Neural cell (in vitro differentiated cells): Measurements from ENCODE around the gene CREB3L1. TPM values are rescaled to one million over a fixed set of nuclear protein-coding genes. Genes with fewer than 3 reads are reported as not detected.

ENCODE experiments used
- H2AFZ ChIP-seq: fragments of 200-600, 300-800 bp; sonication (generic), shearing (Covaris generic); 2 replicates; pipeline ENCODE4 v1.6.0; 2014; ENCODE audit warnings: low read depth, mild to moderate bottlenecking, antibody characterized with exemption, low read length, moderate library complexity
- H3F3A ChIP-seq: fragments of 200-600 bp; shearing (Covaris generic); 2 replicates; pipeline ENCODE4 v1.6.1; 2016; ENCODE audit warnings: mild to moderate bottlenecking, moderate library complexity, mixed read lengths, antibody characterized with exemption, low read length; ENCODE audit not compliant: insufficient read depth, poor library complexity, severe bottlenecking
- H3K27ac ChIP-seq: fragments of 200-600, 300-800 bp; sonication (generic), shearing (Covaris generic); 2 replicates; pipeline ENCODE4 v1.5.1; 2014; ENCODE audit warnings: mild to moderate bottlenecking, low read length, moderate library complexity
- H3K27me3 ChIP-seq: fragments of 300-800, 200-600 bp; sonication (generic), shearing (Covaris generic); 2 replicates; pipeline ENCODE4 v1.6.0; 2014; ENCODE audit warnings: mild to moderate bottlenecking, low read depth, low read length, moderate library complexity; ENCODE audit not compliant: insufficient read depth
- H3K36me3 ChIP-seq: fragments of 300-800, 200-600 bp; sonication (generic), shearing (Covaris generic); 2 replicates; pipeline ENCODE4 v1.5.1; 2014; ENCODE audit warnings: mild to moderate bottlenecking, antibody characterized with exemption, low read length, moderate library complexity; ENCODE audit not compliant: insufficient read depth
- H3K4me2 ChIP-seq: fragments of 300-800, 200-600 bp; sonication (generic), shearing (Covaris generic); 2 replicates; pipeline ENCODE4 v1.6.0; 2014; ENCODE audit warnings: mild to moderate bottlenecking, low read length
- H3K4me3 ChIP-seq: fragments of 300-800, 200-600 bp; sonication (generic), shearing (Covaris generic); 2 replicates; pipeline ENCODE4 v1.5.1; 2014; ENCODE audit warnings: mild to moderate bottlenecking, low read length, moderate library complexity
- H3K79me2 ChIP-seq: fragments of 200-600 bp; shearing (Covaris generic); replicated peaks from 2 replicates; pipeline ENCODE4 v1.6.0; 2014; ENCODE audit warnings: mild to moderate bottlenecking, low read length, moderate library complexity; ENCODE audit not compliant: insufficient read depth
- H3K9ac ChIP-seq: fragments of 300-800, 200-600 bp; sonication (generic), shearing (Covaris generic); 2 replicates; pipeline ENCODE4 v1.6.1; 2016; ENCODE audit warnings: mild to moderate bottlenecking, low read length, mixed read lengths
- H3K9me2 ChIP-seq: fragments of 200-600 bp; shearing (Covaris generic); 2 replicates; pipeline ENCODE4 v1.6.1; 2016; ENCODE audit warnings: mild to moderate bottlenecking, low read length, mixed read lengths; ENCODE audit not compliant: insufficient read depth
- H3K9me3 ChIP-seq: fragments of 200-600, 300-800 bp; sonication (generic), shearing (Covaris generic); 2 replicates; pipeline ENCODE4 v1.6.1; 2016; ENCODE audit warnings: mild to moderate bottlenecking, mixed run types, low read length, moderate library complexity, mixed read lengths
- H4K20me1 ChIP-seq: fragments of 200-600 bp; shearing (Covaris generic); 2 replicates; pipeline ENCODE4 v1.6.1; 2016; ENCODE audit warnings: mild to moderate bottlenecking, mixed run types; ENCODE audit not compliant: insufficient read depth
- EP300 ChIP-seq: fragments of 450-650 bp; conservative IDR thresholded peaks from 2 replicates; pipeline ENCODE4 v1.6.1; 2014; ENCODE audit warnings: antibody characterized with exemption, mild to moderate bottlenecking, moderate library complexity; ENCODE audit not compliant: poor library complexity, severe bottlenecking
- EZH2 ChIP-seq: fragments of 200-600, 300-800 bp; shearing (Covaris generic), sonication (generic); IDR thresholded peaks from 2 replicates; pipeline ENCODE4 v1.6.1; 2014; ENCODE audit warnings: antibody characterized with exemption, low read length, borderline replicate concordance, mild to moderate bottlenecking; ENCODE audit not compliant: insufficient read depth, poor library complexity, severe bottlenecking
- MXI1 ChIP-seq: fragments of 450-650 bp; conservative IDR thresholded peaks from 2 replicates; pipeline ENCODE4 v1.6.1; 2014; ENCODE audit warnings: antibody characterized with exemption, mild to moderate bottlenecking; ENCODE audit not compliant: poor library complexity, severe bottlenecking
- POLR2AphosphoS5 ChIP-seq: IDR thresholded peaks from 2 replicates; pipeline ENCODE4 v1.6.1; 2012
- RAD21 ChIP-seq: fragments of 450-650 bp; conservative IDR thresholded peaks from 2 replicates; pipeline ENCODE4 v1.6.1; 2014; ENCODE audit warnings: antibody characterized with exemption, mild to moderate bottlenecking, moderate library complexity
- REST ChIP-seq: IDR thresholded peaks from 2 replicates; pipeline ENCODE4 v1.6.1; 2012; ENCODE audit warnings: borderline replicate concordance
- SMC3 ChIP-seq: fragments of 450-650 bp; conservative IDR thresholded peaks from 2 replicates; pipeline ENCODE4 v1.6.1; 2014; ENCODE audit warnings: antibody characterized with exemption, mild to moderate bottlenecking, moderate library complexity; ENCODE audit not compliant: poor library complexity
- TAF1 ChIP-seq: IDR thresholded peaks from 2 replicates; pipeline ENCODE4 v1.6.1; 2012; ENCODE audit warnings: low read depth
- polyA plus RNA-seq: library from polyadenylated mRNA; depleted of rRNA; stranded (reverse); fragments of >200 nt; gene quantifications from 2 replicates; pipeline ENCODE4 v1.2.3, GENCODE V29; 2014
- TF ChIP-seq, protein P1 (sequence below): fragments of 450-650 bp; IDR thresholded peaks from 2 replicates; pipeline ENCODE4 v1.5.1; 2014; ENCODE audit warnings: antibody characterized with exemption, mild to moderate bottlenecking, moderate library complexity; ENCODE audit not compliant: poor library complexity, severe bottlenecking

CREB3L1 gene
- polyA plus RNA-seq, 1 donor from 2014 or later, result not detected

GRCh38 chr11:46265764-46266163 is 11.7 kb upstream of the CREB3L1 start:
- no peak overlapping the region for H3K27ac ChIP-seq
- H4K20me1 ChIP-seq, result no peaks in the 10 kb centered on the region
- H3F3A ChIP-seq, result no peaks in the 10 kb centered on the region
- H3K4me2 ChIP-seq, result no peak overlapping the region
- no peak overlapping the region for H3K4me3 ChIP-seq
- no peaks in the 10 kb centered on the region for H3K79me2 ChIP-seq
- no peaks in the 10 kb centered on the region for H3K9me2 ChIP-seq
- no peak for TF ChIP-seq EP300
- TF ChIP-seq SMC3, result no peak
- no peak for TF ChIP-seq TAF1
- TF ChIP-seq POLR2AphosphoS5, result no peak
- TF ChIP-seq EZH2, result no peak
- no peak for TF ChIP-seq RAD21
- TF ChIP-seq REST, result no peak
- no peak for TF ChIP-seq MXI1
- TF ChIP-seq, protein P1, sequence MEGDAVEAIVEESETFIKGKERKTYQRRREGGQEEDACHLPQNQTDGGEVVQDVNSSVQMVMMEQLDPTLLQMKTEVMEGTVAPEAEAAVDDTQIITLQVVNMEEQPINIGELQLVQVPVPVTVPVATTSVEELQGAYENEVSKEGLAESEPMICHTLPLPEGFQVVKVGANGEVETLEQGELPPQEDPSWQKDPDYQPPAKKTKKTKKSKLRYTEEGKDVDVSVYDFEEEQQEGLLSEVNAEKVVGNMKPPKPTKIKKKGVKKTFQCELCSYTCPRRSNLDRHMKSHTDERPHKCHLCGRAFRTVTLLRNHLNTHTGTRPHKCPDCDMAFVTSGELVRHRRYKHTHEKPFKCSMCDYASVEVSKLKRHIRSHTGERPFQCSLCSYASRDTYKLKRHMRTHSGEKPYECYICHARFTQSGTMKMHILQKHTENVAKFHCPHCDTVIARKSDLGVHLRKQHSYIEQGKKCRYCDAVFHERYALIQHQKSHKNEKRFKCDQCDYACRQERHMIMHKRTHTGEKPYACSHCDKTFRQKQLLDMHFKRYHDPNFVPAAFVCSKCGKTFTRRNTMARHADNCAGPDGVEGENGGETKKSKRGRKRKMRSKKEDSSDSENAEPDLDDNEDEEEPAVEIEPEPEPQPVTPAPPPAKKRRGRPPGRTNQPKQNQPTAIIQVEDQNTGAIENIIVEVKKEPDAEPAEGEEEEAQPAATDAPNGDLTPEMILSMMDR, result no peak
- no peak overlapping the region for H3K9ac ChIP-seq
- H2AFZ ChIP-seq, result no peak overlapping the region
- H3K27me3 ChIP-seq, result no peaks in the 10 kb centered on the region
- no peaks in the 10 kb centered on the region for H3K36me3 ChIP-seq
- H3K9me3 ChIP-seq, result no peaks in the 10 kb centered on the region

DNA sequence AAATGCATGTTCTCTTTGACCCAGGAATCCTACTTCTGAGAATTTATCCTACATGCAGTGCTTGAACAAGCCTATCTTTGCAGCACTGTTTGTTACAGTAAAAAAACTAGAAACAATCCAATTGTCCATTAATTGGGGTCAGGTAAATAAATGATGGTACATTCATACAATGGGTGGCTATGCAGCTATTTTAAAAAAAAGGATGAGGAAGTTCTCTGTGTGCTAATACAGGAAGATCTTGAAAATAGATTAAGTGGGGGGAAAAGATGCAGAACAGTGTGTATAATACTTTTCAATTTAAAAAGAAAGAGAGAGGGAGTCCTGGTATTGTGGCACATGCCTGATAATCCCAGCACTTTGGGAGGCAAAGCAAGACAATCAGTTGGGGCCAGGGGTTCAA is 9.5 kb upstream of the CREB3L1 start:
- no peak for TF ChIP-seq POLR2AphosphoS5
- no peak for TF ChIP-seq SMC3
- Histone ChIP-seq H3K9ac (no peak overlapping the region), H3K79me2 (no peaks in the 10 kb centered on the region), H2AFZ (no peak overlapping the region), H3K36me3 (no peaks in the 10 kb centered on the region), H3K27me3 (no peaks in the 10 kb centered on the region), H3K9me2 (no peaks in the 10 kb centered on the region), H4K20me1 (no peaks in the 10 kb centered on the region), H3K9me3 (no peaks in the 10 kb centered on the region), H3K27ac (no peak overlapping the region), H3K4me2 (no peak overlapping the region), H3F3A (no peaks in the 10 kb centered on the region), H3K4me3 (no peak overlapping the region)

- Histone ChIP-seq H3K4me3 (no peak overlapping the region), H3K9ac (no peak overlapping the region), H2AFZ (no peak overlapping the region), H3K9me3 (no peaks in the 10 kb centered on the region), H3K9me2 (no peaks in the 10 kb centered on the region), H4K20me1 (no peaks in the 10 kb centered on the region), H3K36me3 (no peaks in the 10 kb centered on the region), H3K4me2 (no peak overlapping the region), H3K79me2 (no peaks in the 10 kb centered on the region), H3K27ac (no peak overlapping the region), H3K27me3 (no peaks in the 10 kb centered on the region), H3F3A (no peaks in the 10 kb centered on the region)
- TF ChIP-seq REST, result no peak
- TF ChIP-seq EP300, result no peak
- no peak for TF ChIP-seq TAF1
- TF ChIP-seq POLR2AphosphoS5, result no peak
- TF ChIP-seq MXI1, result no peak
- no peak for TF ChIP-seq SMC3
- no peak for TF ChIP-seq RAD21
- TF ChIP-seq, protein P1, result no peak
- no peak for TF ChIP-seq EZH2
Observed at GRCh38 chr11:46270684-46271083, 6.8 kb upstream of the CREB3L1 start.
